ENCODE results near the gene MSANTD2. TPM values are rescaled to one million over a fixed set of nuclear protein-coding genes. Genes with fewer than 3 reads are reported as not detected.

The MSANTD2 gene
- total RNA-seq, 1 donor from 2014 or later = 22.8 TPM

- peaks cover 37% of the 10 kb centered on the region for H3K27me3 Mint-ChIP-seq (ENCODE audit: unreplicated experiment)
- H3K9me3 Mint-ChIP-seq (ENCODE audit: unreplicated experiment) = peaks cover 6% of the 10 kb centered on the region
- no peak overlapping the region for H3K27ac Mint-ChIP-seq (ENCODE audit: unreplicated experiment)
- DNase-seq = no peak
- TF ChIP-seq, protein P1, sequence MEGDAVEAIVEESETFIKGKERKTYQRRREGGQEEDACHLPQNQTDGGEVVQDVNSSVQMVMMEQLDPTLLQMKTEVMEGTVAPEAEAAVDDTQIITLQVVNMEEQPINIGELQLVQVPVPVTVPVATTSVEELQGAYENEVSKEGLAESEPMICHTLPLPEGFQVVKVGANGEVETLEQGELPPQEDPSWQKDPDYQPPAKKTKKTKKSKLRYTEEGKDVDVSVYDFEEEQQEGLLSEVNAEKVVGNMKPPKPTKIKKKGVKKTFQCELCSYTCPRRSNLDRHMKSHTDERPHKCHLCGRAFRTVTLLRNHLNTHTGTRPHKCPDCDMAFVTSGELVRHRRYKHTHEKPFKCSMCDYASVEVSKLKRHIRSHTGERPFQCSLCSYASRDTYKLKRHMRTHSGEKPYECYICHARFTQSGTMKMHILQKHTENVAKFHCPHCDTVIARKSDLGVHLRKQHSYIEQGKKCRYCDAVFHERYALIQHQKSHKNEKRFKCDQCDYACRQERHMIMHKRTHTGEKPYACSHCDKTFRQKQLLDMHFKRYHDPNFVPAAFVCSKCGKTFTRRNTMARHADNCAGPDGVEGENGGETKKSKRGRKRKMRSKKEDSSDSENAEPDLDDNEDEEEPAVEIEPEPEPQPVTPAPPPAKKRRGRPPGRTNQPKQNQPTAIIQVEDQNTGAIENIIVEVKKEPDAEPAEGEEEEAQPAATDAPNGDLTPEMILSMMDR (IDR thresholded peaks at IDR 0.05; ENCODE audit: partially characterized antibody, unreplicated experiment) = no peak
- H3K36me3 Mint-ChIP-seq (ENCODE audit: unreplicated experiment) = no peaks in the 10 kb centered on the region
- H3K4me3 Mint-ChIP-seq (ENCODE audit: unreplicated experiment) = peak overlapping the region; percentile 76
- H3K4me1 Mint-ChIP-seq (ENCODE audit: low read depth, unreplicated experiment) = peaks cover 6% of the 10 kb centered on the region
Measured at GRCh38 chr11:124838805-124839127, 38.6 kb upstream of the MSANTD2 start.

GRCh38 chr11:124837491-124837856 lies 37.3 kb upstream of the MSANTD2 start:
- TF ChIP-seq, protein P1 (IDR thresholded peaks at IDR 0.05; ENCODE audit: partially characterized antibody, unreplicated experiment) = no peak
- no peak for DNase-seq
- Mint-ChIP-seq H3K27me3 (ENCODE audit: unreplicated experiment) (peaks cover 28% of the 10 kb centered on the region), H3K4me1 (ENCODE audit: low read depth, unreplicated experiment) (peaks cover 6% of the 10 kb centered on the region), H3K36me3 (ENCODE audit: unreplicated experiment) (no peaks in the 10 kb centered on the region), H3K4me3 (ENCODE audit: unreplicated experiment) (no peak overlapping the region), H3K27ac (ENCODE audit: unreplicated experiment) (no peak overlapping the region), H3K9me3 (ENCODE audit: unreplicated experiment) (peaks cover 3% of the 10 kb centered on the region)

DNA sequence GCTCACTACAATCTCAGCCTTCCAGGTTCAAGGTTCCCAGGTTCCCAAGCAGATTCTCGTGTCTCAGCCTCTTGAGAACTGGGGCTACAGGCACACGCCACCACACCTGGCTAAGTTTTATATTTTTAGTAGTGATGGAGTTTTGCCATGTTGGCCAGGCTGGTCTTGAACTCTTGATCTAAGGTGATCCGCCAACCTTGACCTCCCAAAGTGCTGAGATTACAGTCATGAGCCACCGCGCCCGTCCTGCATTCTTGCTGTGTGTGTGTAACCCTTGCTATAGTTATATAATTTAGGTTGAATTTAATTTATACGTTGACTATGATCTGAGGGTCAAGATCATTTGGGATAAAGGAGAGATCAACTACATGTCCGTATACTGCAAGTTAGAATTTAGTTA lies 35.7 kb upstream of the MSANTD2 start:
- Mint-ChIP-seq H3K27me3 (ENCODE audit: unreplicated experiment) (peaks cover 18% of the 10 kb centered on the region), H3K36me3 (ENCODE audit: unreplicated experiment) (no peaks in the 10 kb centered on the region), H3K4me1 (ENCODE audit: low read depth, unreplicated experiment) (peaks cover 6% of the 10 kb centered on the region), H3K9me3 (ENCODE audit: unreplicated experiment) (peaks cover 1% of the 10 kb centered on the region), H3K4me3 (ENCODE audit: unreplicated experiment) (no peak overlapping the region), H3K27ac (ENCODE audit: unreplicated experiment) (no peak overlapping the region)
- no peak for DNase-seq
- TF ChIP-seq, protein P1 (IDR thresholded peaks at IDR 0.05; ENCODE audit: partially characterized antibody, unreplicated experiment) = no peak

DNA sequence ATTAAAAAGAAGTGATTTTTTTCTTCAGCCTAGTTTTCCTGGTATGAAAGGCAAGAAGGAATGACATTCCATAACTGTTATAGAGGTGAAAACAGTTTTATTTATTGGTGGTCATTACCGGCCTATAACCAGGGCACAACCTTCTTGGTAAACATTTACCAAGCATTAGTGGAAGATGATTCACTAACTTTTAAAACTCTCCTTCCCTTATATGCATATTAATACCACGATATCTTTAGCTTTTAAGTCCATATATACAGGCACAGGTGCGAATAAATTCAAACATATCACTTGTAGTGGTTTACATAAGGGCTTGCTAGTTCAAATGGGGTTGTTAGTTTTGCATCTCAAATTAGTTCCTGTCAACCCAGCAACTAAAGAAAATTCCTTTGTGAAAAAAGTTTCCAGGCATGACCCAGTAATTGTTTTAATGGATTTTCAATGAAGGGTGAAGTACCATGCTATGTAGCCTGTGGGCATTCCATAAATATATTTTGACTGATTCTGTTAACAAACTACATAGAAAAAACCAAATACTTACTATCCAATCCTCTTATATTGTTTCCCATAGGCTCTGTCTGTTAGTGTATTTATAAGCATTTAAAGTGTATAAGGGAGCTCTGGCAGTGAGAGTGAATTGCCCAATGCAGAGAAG lies 34.4 kb upstream of the MSANTD2 start:
- no peaks in the 10 kb centered on the region for H3K36me3 Mint-ChIP-seq (ENCODE audit: unreplicated experiment)
- peaks cover 1% of the 10 kb centered on the region for H3K4me1 Mint-ChIP-seq (ENCODE audit: low read depth, unreplicated experiment)
- DNase-seq = no peak
- TF ChIP-seq, protein P1 (IDR thresholded peaks at IDR 0.05; ENCODE audit: partially characterized antibody, unreplicated experiment) = no peak
- peaks cover 1% of the 10 kb centered on the region for H3K9me3 Mint-ChIP-seq (ENCODE audit: unreplicated experiment)
- no peak overlapping the region for H3K4me3 Mint-ChIP-seq (ENCODE audit: unreplicated experiment)
- no peak overlapping the region for H3K27ac Mint-ChIP-seq (ENCODE audit: unreplicated experiment)
- H3K27me3 Mint-ChIP-seq (ENCODE audit: unreplicated experiment) = peaks cover 9% of the 10 kb centered on the region

DNA sequence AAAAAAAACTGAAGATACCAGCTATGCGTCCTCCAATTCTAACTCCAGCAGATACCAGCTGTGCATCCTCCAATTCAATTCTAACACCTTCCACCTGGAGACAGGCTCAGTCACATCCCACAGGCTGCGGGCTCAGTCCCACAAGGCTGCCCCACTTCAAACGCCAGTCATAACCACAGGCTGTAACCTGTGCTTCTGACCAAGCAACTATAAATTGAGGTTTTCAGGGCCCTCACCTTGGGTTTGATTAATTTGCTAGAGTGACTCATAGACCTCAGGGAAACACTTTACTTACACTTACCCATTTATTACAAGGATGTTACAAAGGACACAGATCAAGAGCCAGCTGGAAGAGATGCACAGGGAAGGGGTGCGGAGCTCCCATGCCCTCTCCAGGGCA lies 32.4 kb upstream of the MSANTD2 start:
- peaks cover 1% of the 10 kb centered on the region for H3K4me1 Mint-ChIP-seq (ENCODE audit: low read depth, unreplicated experiment)
- H3K9me3 Mint-ChIP-seq (ENCODE audit: unreplicated experiment) = peaks cover 1% of the 10 kb centered on the region
- no peaks in the 10 kb centered on the region for H3K27me3 Mint-ChIP-seq (ENCODE audit: unreplicated experiment)
- H3K36me3 Mint-ChIP-seq (ENCODE audit: unreplicated experiment) = no peaks in the 10 kb centered on the region
- H3K4me3 Mint-ChIP-seq (ENCODE audit: unreplicated experiment) = no peak overlapping the region
- DNase-seq = no peak
- H3K27ac Mint-ChIP-seq (ENCODE audit: unreplicated experiment) = no peak overlapping the region
- TF ChIP-seq, protein P1 (IDR thresholded peaks at IDR 0.05; ENCODE audit: partially characterized antibody, unreplicated experiment) = no peak

Measured in glutamatergic neuron (in vitro differentiated cells).